Measurements from ENCODE around the gene FRMD1.

- no peak for TF ChIP-seq POLR2A (IDR thresholded peaks at IDR 0.05)
- TF ChIP-seq CTCF (IDR thresholded peaks at IDR 0.05) = no peak
Measured at GRCh38 chr6:168116438-168116974, 37.5 kb upstream of the FRMD1 start.
